ENCODE data around the gene GLOD4. TPM values are rescaled to one million over a fixed set of nuclear protein-coding genes. Genes with fewer than 3 reads are reported as not detected.

Gene GLOD4
- total RNA-seq, 1 donor from 2014 or later = 61.8 TPM

DNA sequence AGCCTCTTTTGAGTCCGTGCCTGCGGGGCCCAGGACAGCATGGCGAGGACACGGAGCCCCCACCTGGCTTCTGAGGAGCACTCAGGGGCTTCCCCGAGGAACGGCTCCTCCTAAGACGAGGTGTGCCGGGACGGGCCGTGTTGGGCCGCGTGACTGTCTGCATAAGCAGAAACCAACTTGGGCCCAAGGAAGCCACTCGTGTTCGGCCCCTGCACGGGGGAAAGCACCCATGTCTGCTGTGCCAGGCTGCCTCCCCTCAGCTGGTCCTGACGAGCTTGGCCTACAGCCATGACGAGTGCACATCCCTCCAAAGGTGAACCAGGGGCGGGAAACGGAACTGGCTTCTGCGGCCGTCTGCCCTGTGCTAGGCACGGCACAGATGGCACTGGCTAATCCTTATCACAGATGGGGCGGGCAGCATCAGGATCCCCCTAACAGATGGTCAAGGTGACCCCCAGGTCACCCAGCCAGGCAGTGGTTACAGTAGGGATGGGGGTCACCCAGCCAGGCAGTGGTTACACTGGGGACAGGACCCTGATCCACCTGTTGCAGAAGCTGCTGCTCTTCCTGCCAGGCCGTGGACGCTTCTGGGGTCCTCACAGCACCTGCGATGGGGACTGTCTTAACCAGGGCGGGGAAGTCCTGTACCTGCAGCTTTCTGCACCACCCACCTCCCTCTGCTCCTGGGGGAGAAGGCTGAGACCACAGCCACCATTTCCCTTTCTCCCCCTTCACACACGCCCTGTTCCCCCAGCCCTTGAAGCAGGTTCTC, 25.6 kb upstream of the GLOD4 start:
- TF ChIP-seq, protein P1, sequence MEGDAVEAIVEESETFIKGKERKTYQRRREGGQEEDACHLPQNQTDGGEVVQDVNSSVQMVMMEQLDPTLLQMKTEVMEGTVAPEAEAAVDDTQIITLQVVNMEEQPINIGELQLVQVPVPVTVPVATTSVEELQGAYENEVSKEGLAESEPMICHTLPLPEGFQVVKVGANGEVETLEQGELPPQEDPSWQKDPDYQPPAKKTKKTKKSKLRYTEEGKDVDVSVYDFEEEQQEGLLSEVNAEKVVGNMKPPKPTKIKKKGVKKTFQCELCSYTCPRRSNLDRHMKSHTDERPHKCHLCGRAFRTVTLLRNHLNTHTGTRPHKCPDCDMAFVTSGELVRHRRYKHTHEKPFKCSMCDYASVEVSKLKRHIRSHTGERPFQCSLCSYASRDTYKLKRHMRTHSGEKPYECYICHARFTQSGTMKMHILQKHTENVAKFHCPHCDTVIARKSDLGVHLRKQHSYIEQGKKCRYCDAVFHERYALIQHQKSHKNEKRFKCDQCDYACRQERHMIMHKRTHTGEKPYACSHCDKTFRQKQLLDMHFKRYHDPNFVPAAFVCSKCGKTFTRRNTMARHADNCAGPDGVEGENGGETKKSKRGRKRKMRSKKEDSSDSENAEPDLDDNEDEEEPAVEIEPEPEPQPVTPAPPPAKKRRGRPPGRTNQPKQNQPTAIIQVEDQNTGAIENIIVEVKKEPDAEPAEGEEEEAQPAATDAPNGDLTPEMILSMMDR (IDR thresholded peaks at IDR 0.05; ENCODE audit: insufficient read depth, low read depth, low read length) = no peak
- no peak for TF ChIP-seq EZH2 (IDR thresholded peaks at IDR 0.05; ENCODE audit: insufficient read depth, low read length)
- Histone ChIP-seq H3K36me3 (ENCODE audit: insufficient read depth, low read length) (peaks cover 7% of the 10 kb centered on the region), H3K4me3 (ENCODE audit: insufficient read depth, low read depth, low read length) (no peak overlapping the region), H2AFZ (ENCODE audit: low read depth, low read length) (no peak overlapping the region), H3K9ac (ENCODE audit: low read length) (no peak overlapping the region), H3K4me1 (ENCODE audit: insufficient read depth, low read length) (no peaks in the 10 kb centered on the region), H3K27ac (ENCODE audit: low read depth, low read length) (no peak overlapping the region), H4K20me1 (ENCODE audit: insufficient read depth, low read length) (peaks cover 47% of the 10 kb centered on the region), H3K79me2 (ENCODE audit: insufficient read depth, low read length) (peaks cover 11% of the 10 kb centered on the region), H3K27me3 (ENCODE audit: insufficient read depth, low read length) (no peaks in the 10 kb centered on the region), H3K4me2 (ENCODE audit: low read length) (no peak overlapping the region), H3K9me3 (ENCODE audit: insufficient read depth, low read depth, low read length) (no peaks in the 10 kb centered on the region)
- no peak overlapping the region for H3K4me3 Mint-ChIP-seq (ENCODE audit: unreplicated experiment)
- DNase-seq (ENCODE audit: low read depth) = no peak
- no peaks in the 10 kb centered on the region for H3K9me3 Mint-ChIP-seq (ENCODE audit: unreplicated experiment)
- H3K4me1 Mint-ChIP-seq (ENCODE audit: low read depth, unreplicated experiment) = peaks cover 2% of the 10 kb centered on the region
- FAIRE-seq = no peak
- H3K27ac Mint-ChIP-seq (ENCODE audit: unreplicated experiment) = no peak overlapping the region
- peaks cover 20% of the 10 kb centered on the region for H3K36me3 Mint-ChIP-seq (ENCODE audit: low read depth, unreplicated experiment)
- no peaks in the 10 kb centered on the region for H3K27me3 Mint-ChIP-seq (ENCODE audit: low read depth, unreplicated experiment)

DNA sequence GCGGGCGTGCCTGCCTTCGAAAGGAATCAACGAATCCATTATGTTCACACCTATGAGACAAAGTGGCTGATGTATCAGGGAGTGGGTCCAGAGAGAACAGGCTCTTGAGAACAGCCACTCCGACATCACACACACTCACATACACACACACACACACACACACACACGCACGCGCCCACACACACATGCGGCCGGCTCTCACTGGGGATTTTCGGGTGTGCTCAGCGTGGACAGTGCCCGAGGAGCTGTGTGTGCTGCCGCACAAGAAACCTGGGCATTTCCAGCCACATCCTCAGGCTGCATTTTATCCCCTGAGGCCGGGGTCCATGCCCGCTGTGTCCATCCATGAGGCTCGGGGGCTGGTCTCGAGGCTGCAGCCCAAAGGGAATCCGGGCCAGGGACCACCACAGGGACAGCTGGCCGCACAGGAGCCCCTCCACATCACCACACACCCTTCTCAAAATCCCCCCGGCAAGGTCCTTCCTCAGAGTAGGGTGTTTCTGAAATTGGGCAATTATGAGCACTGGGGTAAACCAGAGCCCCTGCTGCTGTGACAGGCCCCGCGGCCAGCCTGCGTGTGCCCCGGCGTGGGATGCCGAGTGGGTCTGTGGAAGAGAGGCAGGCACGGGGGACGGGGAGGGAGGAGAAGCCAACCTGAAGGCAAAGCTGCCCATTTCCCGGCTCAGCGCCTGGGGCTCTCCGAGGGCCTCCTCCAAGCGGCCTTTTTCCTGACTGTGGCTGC, 24.9 kb upstream of the GLOD4 start:
- Mint-ChIP-seq H3K27ac (ENCODE audit: unreplicated experiment) (no peak overlapping the region), H3K4me3 (ENCODE audit: unreplicated experiment) (no peak overlapping the region), H3K9me3 (ENCODE audit: unreplicated experiment) (no peaks in the 10 kb centered on the region), H3K27me3 (ENCODE audit: low read depth, unreplicated experiment) (no peaks in the 10 kb centered on the region), H3K36me3 (ENCODE audit: low read depth, unreplicated experiment) (peaks cover 18% of the 10 kb centered on the region), H3K4me1 (ENCODE audit: low read depth, unreplicated experiment) (peaks cover 2% of the 10 kb centered on the region)
- H3K36me3 ChIP-seq (ENCODE audit: insufficient read depth, low read length) = peaks cover 3% of the 10 kb centered on the region
- H4K20me1 ChIP-seq (ENCODE audit: insufficient read depth, low read length) = peaks cover 47% of the 10 kb centered on the region
- H2AFZ ChIP-seq (ENCODE audit: low read depth, low read length) = no peak overlapping the region
- no peak for DNase-seq (ENCODE audit: low read depth)
- no peak overlapping the region for H3K9ac ChIP-seq (ENCODE audit: low read length)
- H3K4me3 ChIP-seq (ENCODE audit: insufficient read depth, low read depth, low read length) = no peak overlapping the region
- no peaks in the 10 kb centered on the region for H3K27me3 ChIP-seq (ENCODE audit: insufficient read depth, low read length)
- peaks cover 6% of the 10 kb centered on the region for H3K79me2 ChIP-seq (ENCODE audit: insufficient read depth, low read length)
- FAIRE-seq = no peak
- TF ChIP-seq EZH2 (IDR thresholded peaks at IDR 0.05; ENCODE audit: insufficient read depth, low read length) = no peak
- TF ChIP-seq, protein P1 (IDR thresholded peaks at IDR 0.05; ENCODE audit: insufficient read depth, low read depth, low read length) = no peak
- H3K4me2 ChIP-seq (ENCODE audit: low read length) = no peak overlapping the region
- no peaks in the 10 kb centered on the region for H3K4me1 ChIP-seq (ENCODE audit: insufficient read depth, low read length)
- H3K27ac ChIP-seq (ENCODE audit: low read depth, low read length) = no peak overlapping the region
- H3K9me3 ChIP-seq (ENCODE audit: insufficient read depth, low read depth, low read length) = no peaks in the 10 kb centered on the region
